ENCODE results near the gene SPEG.
A peak's percentile ranks its signal among the peaks of the same experiment; 100 is the strongest.

Gene SPEG

DNA sequence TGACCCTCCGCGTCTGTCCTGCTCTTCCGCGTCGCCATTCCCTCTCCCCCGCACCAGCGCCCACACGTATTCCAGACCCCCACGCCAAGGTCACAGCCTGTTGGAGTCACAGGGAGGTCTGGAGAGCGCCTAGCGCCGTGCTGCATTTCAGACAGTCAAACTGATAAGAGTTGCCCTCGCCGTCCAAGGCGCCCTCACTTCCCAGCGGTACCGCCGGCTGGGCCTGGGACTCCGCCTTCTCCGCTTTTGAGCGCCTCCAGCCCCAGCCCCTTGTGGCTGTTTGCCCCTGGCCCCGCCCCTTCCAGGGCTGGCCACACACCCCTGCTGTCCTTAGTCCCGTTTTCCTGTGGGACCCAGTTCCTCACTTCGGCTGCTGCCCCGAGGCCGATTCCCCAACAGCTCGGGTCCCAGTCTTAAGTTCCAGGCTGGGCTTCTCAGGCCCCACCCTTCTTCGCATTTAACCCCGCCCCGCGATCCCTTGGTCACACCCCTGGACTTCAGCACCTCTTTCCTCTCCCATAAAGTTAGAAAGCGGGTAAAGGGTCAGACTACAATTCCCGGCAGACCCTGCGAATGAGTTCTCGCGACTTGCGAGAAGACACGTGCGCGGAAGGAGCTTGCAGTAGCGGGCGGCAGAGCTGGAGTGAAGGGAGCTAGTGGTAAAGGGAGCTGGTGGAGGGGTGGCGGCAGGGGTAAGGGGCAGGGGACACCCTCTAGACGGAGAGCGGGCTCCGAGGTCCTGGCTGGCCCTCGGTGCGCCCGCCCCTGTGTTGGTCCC, 63.8 kb downstream of the SPEG start, which contains the start of gene GMPPA:
Gene GMPPA (plus strand): TSS at position 612 of the 778 bp plus-strand sequence. CDS start 1,085 bp downstream, outside the sequence.
- Histone ChIP-seq H3K4me3 (ENCODE audit: low read length) (peak within 1 kb of the TSS; percentile 98), H3K27ac (ENCODE audit: low read length) (peak within 1 kb of the TSS; percentile 29; the same call in 1 of the 2 replicates), H3K4me1 (ENCODE audit: low read length) (peaks cover 11% of the 10 kb centered on the region), H3K27me3 (ENCODE audit: low read depth, low read length) (peaks cover 8% of the 10 kb centered on the region; the same call in 1 of the 2 replicates), H4K20me1 (ENCODE audit: insufficient read depth, low read length) (no peaks in the 10 kb centered on the region), H3K9me3 (ENCODE audit: insufficient read depth, low read length) (no peaks in the 10 kb centered on the region), H3K9ac (ENCODE audit: low read length) (peak within 1 kb of the TSS; percentile 88), H2AFZ (ENCODE audit: low read depth, low read length) (peak within 1 kb of the TSS; percentile 64; the same call in 1 of the 2 replicates), H3K36me3 (replicated peaks; ENCODE audit: low read depth, low read length) (no peaks in the 10 kb centered on the region), H3K4me2 (ENCODE audit: low read length) (peak within 1 kb of the TSS; percentile 91), H3K79me2 (ENCODE audit: low read length) (peaks cover 11% of the 10 kb centered on the region)
- no peak for TF ChIP-seq EZH2phosphoT487 (IDR thresholded peaks at IDR 0.05; ENCODE audit: low read depth)
- TF ChIP-seq, protein P1, sequence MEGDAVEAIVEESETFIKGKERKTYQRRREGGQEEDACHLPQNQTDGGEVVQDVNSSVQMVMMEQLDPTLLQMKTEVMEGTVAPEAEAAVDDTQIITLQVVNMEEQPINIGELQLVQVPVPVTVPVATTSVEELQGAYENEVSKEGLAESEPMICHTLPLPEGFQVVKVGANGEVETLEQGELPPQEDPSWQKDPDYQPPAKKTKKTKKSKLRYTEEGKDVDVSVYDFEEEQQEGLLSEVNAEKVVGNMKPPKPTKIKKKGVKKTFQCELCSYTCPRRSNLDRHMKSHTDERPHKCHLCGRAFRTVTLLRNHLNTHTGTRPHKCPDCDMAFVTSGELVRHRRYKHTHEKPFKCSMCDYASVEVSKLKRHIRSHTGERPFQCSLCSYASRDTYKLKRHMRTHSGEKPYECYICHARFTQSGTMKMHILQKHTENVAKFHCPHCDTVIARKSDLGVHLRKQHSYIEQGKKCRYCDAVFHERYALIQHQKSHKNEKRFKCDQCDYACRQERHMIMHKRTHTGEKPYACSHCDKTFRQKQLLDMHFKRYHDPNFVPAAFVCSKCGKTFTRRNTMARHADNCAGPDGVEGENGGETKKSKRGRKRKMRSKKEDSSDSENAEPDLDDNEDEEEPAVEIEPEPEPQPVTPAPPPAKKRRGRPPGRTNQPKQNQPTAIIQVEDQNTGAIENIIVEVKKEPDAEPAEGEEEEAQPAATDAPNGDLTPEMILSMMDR (IDR thresholded peaks at IDR 0.05; ENCODE audit: low read depth, low read length): no peak

DNA sequence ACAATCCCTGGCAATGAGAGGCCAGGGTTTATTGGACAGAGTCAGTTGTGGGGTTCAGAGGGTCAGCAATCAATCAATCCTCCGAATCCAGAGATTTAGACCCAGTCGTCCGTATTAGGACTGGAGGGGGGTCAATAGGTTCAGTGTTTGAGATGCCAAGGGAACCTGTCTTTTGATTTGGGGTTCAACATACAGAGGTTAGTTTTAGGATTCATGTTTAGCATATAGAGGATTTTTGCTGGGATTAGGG, 64.3 kb downstream of the SPEG start:
- no peak overlapping the region for H2AFZ ChIP-seq (ENCODE audit: low read depth, low read length)

DNA sequence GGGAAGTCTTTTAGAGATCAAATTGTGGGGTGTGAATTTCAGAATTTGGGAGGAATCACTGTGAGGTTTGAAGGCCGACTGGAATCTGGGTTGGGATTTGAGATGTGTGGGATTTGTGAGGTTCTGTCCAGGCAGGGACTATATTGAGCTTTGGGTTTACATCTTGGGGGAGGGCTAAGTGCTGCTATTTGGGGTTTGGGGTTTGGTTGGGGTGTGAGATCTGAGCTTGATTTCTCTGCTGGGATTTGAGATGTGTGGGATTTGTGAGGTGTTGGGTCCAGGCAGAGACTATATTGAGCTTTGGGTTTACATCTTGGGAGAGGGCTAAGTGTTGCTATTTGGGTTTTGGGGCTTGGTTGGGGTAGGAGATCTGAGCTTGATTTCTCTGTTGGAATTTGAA, 64.9 kb downstream of the SPEG start:
- Histone ChIP-seq H3K4me2 (ENCODE audit: low read length) (peak overlapping the region; percentile 91), H3K9me3 (ENCODE audit: insufficient read depth, low read length) (no peaks in the 10 kb centered on the region), H3K27me3 (ENCODE audit: low read depth, low read length) (peaks cover 7% of the 10 kb centered on the region; the same call in 1 of the 2 replicates), H4K20me1 (ENCODE audit: insufficient read depth, low read length) (no peaks in the 10 kb centered on the region), H3K27ac (ENCODE audit: low read length) (no peak overlapping the region), H3K9ac (ENCODE audit: low read length) (peak overlapping the region; percentile 88), H3K79me2 (ENCODE audit: low read length) (peaks cover 11% of the 10 kb centered on the region), H2AFZ (ENCODE audit: low read depth, low read length) (no peak overlapping the region), H3K4me3 (ENCODE audit: low read length) (peak overlapping the region; percentile 98), H3K36me3 (replicated peaks; ENCODE audit: low read depth, low read length) (no peaks in the 10 kb centered on the region), H3K4me1 (ENCODE audit: low read length) (peaks cover 11% of the 10 kb centered on the region)
- TF ChIP-seq, protein P1 (IDR thresholded peaks at IDR 0.05; ENCODE audit: low read depth, low read length): no peak
- no peak for TF ChIP-seq EZH2phosphoT487 (IDR thresholded peaks at IDR 0.05; ENCODE audit: low read depth)

More for the DNA sequence above, 64.3 kb downstream of the SPEG start:
- no peak for TF ChIP-seq EZH2phosphoT487 (IDR thresholded peaks at IDR 0.05; ENCODE audit: low read depth)
- TF ChIP-seq, protein P1 (IDR thresholded peaks at IDR 0.05; ENCODE audit: low read depth, low read length): no peak
- peak overlapping the region; percentile 88 for H3K9ac ChIP-seq (ENCODE audit: low read length)
- H3K27ac ChIP-seq (ENCODE audit: low read length): no peak overlapping the region
- H3K27me3 ChIP-seq (ENCODE audit: low read depth, low read length): peaks cover 8% of the 10 kb centered on the region; the same call in 1 of the 2 replicates
- H3K36me3 ChIP-seq (replicated peaks; ENCODE audit: low read depth, low read length): no peaks in the 10 kb centered on the region
- peaks cover 11% of the 10 kb centered on the region for H3K4me1 ChIP-seq (ENCODE audit: low read length)
- peaks cover 11% of the 10 kb centered on the region for H3K79me2 ChIP-seq (ENCODE audit: low read length)
- peak overlapping the region; percentile 91 for H3K4me2 ChIP-seq (ENCODE audit: low read length)
- no peaks in the 10 kb centered on the region for H4K20me1 ChIP-seq (ENCODE audit: insufficient read depth, low read length)
- no peaks in the 10 kb centered on the region for H3K9me3 ChIP-seq (ENCODE audit: insufficient read depth, low read length)
- H3K4me3 ChIP-seq (ENCODE audit: low read length): peak overlapping the region; percentile 98

DNA sequence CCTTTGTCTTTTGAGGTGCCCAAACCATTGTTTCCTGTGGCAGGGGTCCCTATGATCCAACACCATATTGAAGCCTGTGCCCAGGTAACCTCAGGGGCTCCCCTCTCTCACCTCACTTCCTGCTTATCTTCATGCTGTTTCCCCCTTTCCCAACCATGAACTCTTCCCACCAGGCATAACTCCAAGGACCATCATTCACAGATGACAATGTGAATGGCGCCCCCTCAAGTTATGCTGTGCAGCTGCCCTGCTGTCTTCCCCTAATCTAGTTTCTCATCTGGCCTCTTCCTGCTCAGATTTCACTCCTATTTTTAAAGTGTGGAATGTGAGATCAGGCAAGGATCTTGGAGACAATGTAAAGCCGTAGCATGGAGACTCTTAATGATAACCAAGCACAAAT, 65.5 kb downstream of the SPEG start:
- Histone ChIP-seq H3K36me3 (replicated peaks; ENCODE audit: low read depth, low read length) (no peaks in the 10 kb centered on the region), H3K4me3 (ENCODE audit: low read length) (peak overlapping the region; percentile 98; the same call in 1 of the 2 replicates)

More for the DNA sequence above, 65.5 kb downstream of the SPEG start:
- TF ChIP-seq, protein P1 (IDR thresholded peaks at IDR 0.05; ENCODE audit: low read depth, low read length): peak; percentile 14; the same call in 1 of the 2 replicates
- no peak for TF ChIP-seq EZH2phosphoT487 (IDR thresholded peaks at IDR 0.05; ENCODE audit: low read depth)
- Histone ChIP-seq H3K4me2 (ENCODE audit: low read length) (peak overlapping the region; percentile 91), H3K79me2 (ENCODE audit: low read length) (peaks cover 11% of the 10 kb centered on the region), H4K20me1 (ENCODE audit: insufficient read depth, low read length) (no peaks in the 10 kb centered on the region), H3K27ac (ENCODE audit: low read length) (no peak overlapping the region), H3K9me3 (ENCODE audit: insufficient read depth, low read length) (no peaks in the 10 kb centered on the region), H3K27me3 (ENCODE audit: low read depth, low read length) (peaks cover 1% of the 10 kb centered on the region; the same call in 1 of the 2 replicates), H3K4me1 (ENCODE audit: low read length) (peaks cover 11% of the 10 kb centered on the region), H3K9ac (ENCODE audit: low read length) (no peak overlapping the region), H2AFZ (ENCODE audit: low read depth, low read length) (no peak overlapping the region)

Data from OCI-LY3 (cell line).